Inflammatory macrophage treated with lipopolysaccharide for 1 hour (primary cell): ENCODE measurements around the gene CSRNP3.
"Not testable (repeated sequence)": the region's sequence is repeated elsewhere in the genome, so short reads cannot be mapped to it uniquely, and the experiment has no call there.

Source experiments
- DNase-seq, 2 donors: peaks; one replicate each; pipeline ENCODE4 v3.0.0-alpha.2; 2020 to 2022

Gene CSRNP3

GRCh38 chr2:165640247-165640929 lies 170.9 kb downstream of the CSRNP3 start:
- DNase-seq: no peak

DNA sequence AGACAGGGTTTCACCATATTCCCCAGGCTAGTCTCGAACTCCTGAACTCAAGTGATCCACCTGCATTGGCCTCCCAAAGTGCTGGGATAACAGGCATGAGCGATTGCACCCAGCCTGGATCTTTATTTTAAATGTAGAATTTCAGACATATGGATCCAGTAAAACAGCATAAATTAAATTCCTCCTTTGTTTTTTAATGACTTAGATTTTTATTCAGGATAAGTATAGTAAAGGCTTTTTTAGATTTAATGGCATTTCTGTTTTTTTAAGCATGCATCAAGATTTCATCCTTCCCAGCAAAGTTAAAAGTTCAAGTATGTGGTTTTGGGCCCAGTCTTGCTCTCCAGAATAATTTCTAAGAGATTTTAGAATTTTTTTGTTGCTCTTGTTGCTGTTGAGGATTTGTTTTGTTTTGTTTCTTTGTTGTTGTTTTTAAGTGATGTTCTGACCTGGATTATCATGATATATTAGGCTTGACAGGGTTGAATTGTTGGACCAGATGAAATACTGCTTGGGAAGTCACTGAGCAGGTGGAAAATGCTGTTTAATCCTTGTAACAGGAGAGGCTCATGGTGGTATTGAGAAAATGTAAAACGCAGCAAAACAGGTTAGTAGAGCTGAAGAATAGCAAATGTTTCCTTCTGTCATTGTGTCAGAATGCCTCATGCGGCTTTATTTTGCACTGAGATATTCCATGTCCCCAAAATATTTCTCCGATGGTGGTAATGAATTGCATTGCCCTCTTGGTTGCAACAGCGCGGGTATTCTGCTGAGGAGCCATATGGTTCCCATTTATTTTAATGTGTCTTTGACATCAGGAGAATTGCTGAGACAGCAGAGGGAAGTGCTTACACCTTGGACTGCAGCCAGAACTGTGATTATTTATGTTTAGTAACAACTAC lies 176.7 kb downstream of the CSRNP3 start:
- no peak for DNase-seq

- no peak for DNase-seq
Measured at GRCh38 chr2:165647409-165647808, 177.9 kb downstream of the CSRNP3 start.

- no peak for DNase-seq
Measured at GRCh38 chr2:165648801-165649200, 179.3 kb downstream of the CSRNP3 start.

GRCh38 chr2:165651233-165651632 lies 181.7 kb downstream of the CSRNP3 start:
- DNase-seq: no peak

DNA sequence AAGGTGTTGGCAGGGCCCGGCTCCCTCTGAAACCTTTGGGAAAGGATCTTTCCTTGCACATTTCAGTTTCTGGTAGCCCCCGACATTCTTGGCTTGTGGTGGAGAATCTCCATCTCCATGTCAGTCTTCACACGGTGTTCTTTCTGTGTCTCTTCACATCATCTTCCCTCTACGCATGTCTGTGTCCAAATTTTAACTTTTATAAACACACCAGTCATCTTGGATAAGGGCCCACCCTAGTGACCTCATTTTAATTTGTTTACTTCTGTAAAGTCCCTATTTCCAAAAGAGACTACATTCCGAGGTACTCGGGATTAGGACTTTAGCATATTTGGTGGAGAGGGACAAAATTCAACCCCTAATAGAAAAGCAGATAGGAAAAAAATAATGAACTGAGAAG lies 186.2 kb downstream of the CSRNP3 start:
- DNase-seq: no peak

DNA sequence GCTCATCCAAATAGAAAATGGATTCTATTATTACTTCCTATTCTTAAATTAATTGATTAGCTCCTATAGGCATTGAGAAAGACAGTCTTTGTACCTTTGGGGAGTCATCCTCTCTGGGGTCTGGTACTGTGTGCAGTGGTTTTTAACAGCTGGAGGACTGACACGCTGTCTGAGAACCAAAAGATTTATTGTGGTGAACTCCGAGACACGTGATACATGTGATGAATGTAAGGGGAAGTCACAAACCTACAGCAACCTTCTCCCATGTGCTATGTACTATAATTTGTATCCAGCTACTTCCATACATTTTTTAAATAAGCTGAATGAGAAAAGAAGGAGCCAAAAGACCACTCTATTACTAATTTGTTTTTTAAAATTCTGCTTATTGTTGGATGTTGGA lies 190.9 kb downstream of the CSRNP3 start:
- DNase-seq: no peak

DNA sequence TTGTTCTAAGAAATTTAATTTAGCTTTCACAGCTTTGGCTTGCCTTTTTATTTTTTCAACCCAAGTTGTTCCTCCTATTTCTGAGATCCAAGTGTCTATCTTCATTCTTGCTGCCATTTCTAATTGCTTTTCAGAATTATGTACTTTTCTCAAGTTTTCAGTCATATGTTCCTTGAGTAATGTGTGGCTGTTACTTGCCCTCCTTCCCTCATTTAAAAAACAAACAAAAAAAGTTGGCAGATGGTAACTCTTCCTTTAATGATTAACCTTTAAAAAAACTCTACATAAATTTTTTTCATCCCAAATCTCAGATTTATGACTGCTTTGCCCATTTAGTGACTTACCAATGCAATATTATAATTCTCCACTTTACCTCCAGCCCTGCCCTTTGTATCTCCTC lies 193.2 kb downstream of the CSRNP3 start:
- DNase-seq: no peak

- DNase-seq: no peak
Measured at GRCh38 chr2:165665614-165666013, 196.1 kb downstream of the CSRNP3 start.

GRCh38 chr2:165666073-165666472 lies 196.6 kb downstream of the CSRNP3 start:
- not testable (repeated sequence) for DNase-seq

DNA sequence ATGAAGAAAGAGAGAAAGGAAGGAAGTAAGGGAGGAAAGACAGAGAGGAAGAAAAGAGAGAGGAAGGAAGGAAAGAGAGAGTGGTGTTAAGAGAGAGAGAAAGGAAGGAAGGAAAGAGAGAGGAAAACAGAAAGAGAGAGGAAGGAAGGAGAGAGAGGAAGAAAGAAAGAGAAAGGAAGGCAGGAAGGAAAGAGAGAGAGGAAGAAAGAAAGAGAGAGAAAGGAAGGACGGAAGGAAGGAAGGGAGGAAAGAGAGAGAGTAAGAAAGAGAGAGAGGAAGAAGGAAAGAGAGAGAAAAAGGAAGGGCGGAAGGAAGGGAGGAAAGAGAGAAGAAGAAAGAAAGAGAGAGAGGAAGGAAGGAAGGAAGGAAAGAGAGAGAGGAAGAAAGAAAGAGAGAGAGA lies 197.1 kb downstream of the CSRNP3 start:
- no peak for DNase-seq

DNA sequence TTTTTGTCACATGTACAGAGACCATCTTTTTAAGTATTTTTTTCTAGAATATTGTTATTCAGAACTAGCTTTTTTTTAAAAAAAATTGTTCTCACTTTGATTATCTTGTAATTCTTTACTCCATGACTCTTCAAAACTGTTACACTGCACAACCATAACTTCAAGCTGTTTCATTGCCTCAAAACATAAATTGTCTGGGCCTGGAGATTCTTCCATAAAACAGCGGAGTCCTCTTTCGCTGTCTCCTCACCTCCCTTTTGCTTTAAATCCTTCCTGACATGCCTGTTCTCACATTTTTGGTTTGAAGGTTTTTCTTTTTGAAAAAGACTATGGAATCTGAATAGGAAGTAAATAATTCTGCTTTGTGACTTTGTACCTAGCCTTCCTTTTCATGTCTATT lies 197.9 kb downstream of the CSRNP3 start:
- DNase-seq: no peak

DNA sequence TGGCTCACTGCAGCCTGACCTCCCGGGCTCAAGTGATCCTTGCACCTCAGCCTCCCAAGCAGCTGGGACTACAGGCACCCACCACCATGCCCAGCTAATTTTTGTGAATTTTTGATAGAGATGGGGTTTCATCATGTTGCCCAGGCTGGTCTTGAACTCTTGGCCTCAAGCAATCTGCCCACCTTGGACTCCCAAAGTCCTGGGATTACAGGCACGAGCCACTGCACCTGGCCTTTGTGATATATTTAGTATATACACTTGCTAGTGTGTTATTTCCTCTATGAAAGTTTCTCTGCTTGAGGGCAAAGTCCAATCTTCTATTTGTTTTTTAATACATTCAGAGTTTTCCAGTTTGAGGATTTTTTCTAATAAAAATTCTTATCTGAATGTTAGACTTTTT lies 205.3 kb downstream of the CSRNP3 start:
- DNase-seq: no peak

DNA sequence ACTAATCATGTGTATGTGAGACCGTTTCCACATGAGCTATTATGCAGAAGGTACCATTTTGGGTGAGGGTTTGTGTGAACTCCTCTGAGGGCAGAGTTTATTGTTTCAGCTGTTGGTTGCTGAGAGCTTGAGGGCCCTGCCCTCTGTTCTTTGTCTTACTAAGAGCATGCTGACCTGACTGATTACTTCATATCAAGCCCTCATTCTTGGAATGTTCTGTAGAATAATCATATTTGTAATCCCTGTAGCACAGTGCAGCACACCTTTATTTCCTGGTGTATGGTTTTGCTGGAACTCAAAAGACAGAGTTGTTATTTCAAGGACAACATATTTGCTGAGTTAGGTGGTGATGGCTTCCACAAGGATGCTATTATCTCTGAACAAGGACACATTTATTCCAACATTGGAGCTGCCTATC lies 206.1 kb downstream of the CSRNP3 start:
- DNase-seq: no peak

DNA sequence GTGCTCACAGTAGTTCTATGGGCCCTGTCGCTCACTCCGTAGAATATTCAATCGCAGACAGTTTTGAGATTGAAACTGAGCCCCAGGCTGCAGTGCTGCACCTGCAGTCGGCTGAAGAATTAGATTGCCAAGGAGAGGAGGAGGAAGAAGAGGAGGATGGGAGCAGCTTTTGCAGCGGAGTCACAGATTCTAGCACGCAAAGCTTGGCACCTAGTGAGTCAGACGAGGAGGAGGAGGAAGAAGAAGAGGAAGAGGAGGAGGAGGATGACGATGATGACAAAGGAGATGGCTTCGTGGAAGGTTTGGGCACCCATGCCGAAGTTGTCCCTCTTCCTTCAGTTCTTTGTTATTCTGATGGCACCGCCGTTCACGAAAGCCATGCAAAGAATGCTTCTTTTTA lies 209.4 kb downstream of the CSRNP3 start:
- DNase-seq: no peak

- DNase-seq: no peak
Measured at GRCh38 chr2:165679621-165680020, 210.1 kb downstream of the CSRNP3 start.

GRCh38 chr2:165681841-165682240 lies 212.3 kb downstream of the CSRNP3 start:
- no peak for DNase-seq

DNA sequence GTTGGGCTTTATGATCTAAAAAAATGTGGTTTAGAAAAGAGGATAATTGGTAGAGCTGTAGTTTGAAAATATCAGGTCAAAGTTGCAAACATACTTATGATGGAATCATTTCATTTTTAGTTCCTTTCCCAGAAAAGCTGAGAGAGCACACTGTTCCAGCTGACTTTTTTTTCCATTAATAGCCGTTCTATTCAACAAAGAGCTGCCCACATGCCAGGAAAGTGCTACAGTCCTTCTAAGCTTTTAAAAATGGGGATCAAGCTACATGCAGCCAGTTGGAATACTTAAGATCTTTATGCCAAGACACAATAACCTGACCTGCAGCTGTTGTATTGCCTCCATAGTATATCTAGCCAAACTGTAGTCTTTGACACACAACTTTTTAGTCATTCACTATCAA lies 213.0 kb downstream of the CSRNP3 start:
- DNase-seq: no peak

DNA sequence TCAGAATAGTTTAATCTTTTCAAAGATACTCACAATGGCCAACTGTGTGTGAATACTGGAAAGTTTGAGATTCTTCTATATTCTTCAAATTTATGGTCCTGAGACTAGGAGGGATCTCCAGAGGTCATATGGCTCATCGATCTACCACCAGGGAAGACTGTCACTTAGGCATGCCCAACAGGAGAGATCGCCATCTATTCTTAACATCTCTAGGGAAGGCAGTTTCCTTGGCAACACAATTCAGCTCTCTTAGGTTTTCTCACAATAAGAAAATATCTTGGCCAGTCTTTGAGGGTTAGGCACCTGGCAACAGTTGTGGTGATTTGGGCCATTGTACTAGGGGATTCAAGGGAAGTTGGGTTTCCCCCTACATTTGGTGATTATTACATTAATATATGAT lies 217.3 kb downstream of the CSRNP3 start:
- DNase-seq: no peak

- DNase-seq: no peak
Measured at GRCh38 chr2:165687426-165688002, 218.0 kb downstream of the CSRNP3 start.

GRCh38 chr2:165691615-165692014 lies 222.1 kb downstream of the CSRNP3 start:
- DNase-seq: no peak

GRCh38 chr2:165692906-165693305 lies 223.4 kb downstream of the CSRNP3 start:
- no peak for DNase-seq

GRCh38 chr2:165693838-165694237 lies 224.3 kb downstream of the CSRNP3 start:
- no peak for DNase-seq
